Suprapubic skin (tissue), 4 donors: ENCODE measurements around the gene PIGP.

Source experiments
- CTCF ChIP-seq, 2 donors: fragments of 200-600 bp in 1 of 2; fragments of 450-650 bp in 1 of 2; sonication (generic) in 1 of 2; IDR thresholded peaks; one replicate each; pipeline ENCODE4 v1.5.1; 2016 to 2019; ENCODE audit warnings: antibody characterized with exemption in 2 of 2, mild to moderate bottlenecking in 1 of 2, moderate library complexity in 1 of 2
- EP300 ChIP-seq: sonication (generic); formaldehyde crosslinking; IDR thresholded peaks from one replicate; pipeline ENCODE4 v1.6.1; 2017; ENCODE audit warnings: antibody characterized with exemption
- POLR2A ChIP-seq, 2 donors: fragments of 450-650 bp; IDR thresholded peaks; one replicate each; pipeline ENCODE4 v1.6.1; 2017; ENCODE audit warnings: antibody characterized with exemption in 2 of 2, mild to moderate bottlenecking in 2 of 2, moderate library complexity in 2 of 2
- POLR2AphosphoS5 ChIP-seq, 3 donors: sonication (generic); formaldehyde crosslinking; IDR thresholded peaks; one replicate each; pipeline ENCODE4 v1.6.1; 2017; ENCODE audit warnings: antibody characterized with exemption in 3 of 3

- no peak for TF ChIP-seq CTCF (IDR thresholded peaks at IDR 0.05)
- TF ChIP-seq POLR2A (IDR thresholded peaks at IDR 0.05), result no peak
- no peak for TF ChIP-seq EP300
- no peak for TF ChIP-seq POLR2AphosphoS5 (IDR thresholded peaks at IDR 0.05)
Observed at GRCh38 chr21:37075214-37075770, 2.4 kb upstream of the PIGP start.
